GM13976 (cell line): ENCODE measurements around the gene DYNC1LI2.
A peak's percentile ranks its signal among the peaks of the same experiment; 100 is the strongest.
"Not testable (repeated sequence)": the region's sequence is repeated elsewhere in the genome, so short reads cannot be mapped to it uniquely, and the experiment has no call there.

Experiments used
- DNase-seq: peaks from one replicate; pipeline ENCODE4 v3.0.0; 2012; ENCODE audit warnings: low spot score
- CTCF ChIP-seq: IDR thresholded peaks from 2 replicates; pipeline ENCODE4 v1.5.1; 2012; ENCODE audit warnings: borderline replicate concordance, mild to moderate bottlenecking; ENCODE audit not compliant: insufficient read depth; ENCODE audit errors: extremely low read depth, missing control alignments, control extremely low read depth
- in situ Hi-C: fragments of 300-500 bp; cut with MboI; formaldehyde crosslinking; loops from one replicate; pipeline ENCODE4 v1.12.0; 2022; ENCODE audit warnings: low sequenced_read_pairs, mixed read lengths, inconsistent platforms; ENCODE audit not compliant: unreplicated experiment

DYNC1LI2 gene

GRCh38 chr16:66751303-66751991 lies at the start of gene DYNC1LI2:
Gene DYNC1LI2 (minus strand): TSS chr16:66751609. CDS start chr16:66751591, 18 bp downstream.
- peak; percentile 96 for DNase-seq
- in situ Hi-C loops: no loop called here
- peak; percentile 99 for TF ChIP-seq CTCF

GRCh38 chr16:66800856-66801255 lies 49.4 kb upstream of the DYNC1LI2 start:
- in situ Hi-C loops: no loop called here
- TF ChIP-seq CTCF: no peak
- DNase-seq: no peak

DNA sequence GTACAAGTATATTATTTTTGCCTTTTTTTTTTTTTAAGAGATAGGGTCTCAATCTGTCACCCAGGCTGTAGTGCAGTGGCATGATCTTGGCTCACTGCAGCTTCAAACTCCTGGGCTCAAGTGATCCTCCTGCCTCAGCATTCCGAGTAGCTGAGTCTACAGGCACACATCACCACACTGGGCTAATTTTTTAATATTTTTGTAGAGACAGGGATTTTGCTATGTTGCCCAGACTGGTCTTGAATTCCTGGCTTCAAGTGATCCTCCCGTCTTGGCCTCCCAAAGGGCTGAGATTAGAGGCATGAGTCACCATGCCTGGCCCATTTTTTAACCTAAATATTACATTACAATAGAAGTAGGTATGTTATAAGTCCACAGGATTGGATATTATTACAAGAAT lies 46.8 kb upstream of the DYNC1LI2 start:
- in situ Hi-C loops: no loop called here
- TF ChIP-seq CTCF: no peak
- no peak for DNase-seq

DNA sequence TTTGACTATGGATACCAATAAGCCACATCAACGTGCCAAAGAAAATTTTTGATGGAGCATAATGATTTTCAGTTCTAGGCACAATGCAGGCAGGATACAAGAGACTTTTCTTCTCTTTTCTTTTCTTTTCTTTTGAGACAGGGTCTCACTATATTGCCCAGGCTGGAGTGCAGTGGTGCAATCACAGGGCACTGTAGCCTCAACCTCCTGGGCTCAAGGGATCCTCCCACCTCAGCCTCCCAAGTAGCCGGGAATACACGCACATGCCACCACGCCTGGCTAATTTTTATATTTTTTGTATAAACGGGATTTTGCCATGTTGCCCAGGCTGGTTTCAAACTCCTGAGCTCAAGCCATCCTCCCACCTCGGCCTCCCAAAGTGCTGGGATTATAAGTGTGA lies 42.6 kb upstream of the DYNC1LI2 start:
- DNase-seq, in situ Hi-C loops: not testable (repeated sequence)

DNA sequence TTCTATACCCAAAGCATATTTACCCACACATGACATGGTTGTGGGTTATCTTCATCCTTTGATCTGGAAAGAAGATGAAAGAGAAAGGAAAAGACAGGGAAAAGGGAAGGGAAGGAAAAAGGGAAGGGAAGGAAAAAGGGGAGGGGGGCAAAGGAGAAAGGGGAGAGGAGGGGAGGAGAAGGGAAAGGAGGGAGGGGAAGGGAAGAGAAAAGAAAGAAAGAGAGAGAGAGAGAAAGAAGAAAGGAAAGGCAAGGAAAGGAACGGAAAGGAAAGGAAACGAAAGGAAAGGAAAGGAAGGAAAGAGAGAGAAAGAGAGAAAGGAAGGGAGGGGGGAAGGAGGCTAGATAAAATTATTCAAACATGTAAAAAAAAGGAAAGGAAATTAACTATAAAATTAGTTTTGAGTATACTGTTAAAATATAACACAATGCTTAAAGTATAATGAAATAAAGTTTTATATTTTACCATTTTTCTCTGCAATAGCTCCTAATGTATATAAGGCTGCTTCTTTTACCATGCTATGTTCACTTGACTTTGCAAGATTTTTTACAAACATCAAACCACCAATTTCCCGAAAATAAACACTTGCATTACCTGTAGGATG lies 38.8 kb upstream of the DYNC1LI2 start:
- in situ Hi-C loops: no loop called here
- DNase-seq: no peak
- TF ChIP-seq CTCF: no peak

DNA sequence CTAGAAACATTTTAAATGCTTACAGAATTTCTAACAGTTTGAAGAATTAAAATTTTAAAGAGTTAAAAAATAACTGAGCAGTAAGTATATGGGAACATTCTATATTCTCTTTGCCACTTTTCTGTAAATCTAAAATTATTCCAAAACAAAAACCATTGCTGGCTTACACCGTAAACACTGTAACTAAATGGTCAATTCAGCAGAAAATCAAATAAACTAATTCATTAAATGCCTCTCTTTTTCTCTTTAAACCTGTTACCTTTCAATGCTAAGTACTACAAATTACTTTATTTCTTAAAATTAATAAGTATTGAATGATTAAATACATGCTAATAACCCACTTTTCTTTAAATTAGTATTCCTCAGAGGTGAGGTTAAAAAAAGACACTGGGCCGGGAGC lies 36.0 kb upstream of the DYNC1LI2 start:
- in situ Hi-C loops: no loop called here
- no peak for DNase-seq

GRCh38 chr16:66786551-66786950 lies 35.1 kb upstream of the DYNC1LI2 start:
- in situ Hi-C loops: no loop called here
- TF ChIP-seq CTCF: no peak
- no peak for DNase-seq

More for the DNA sequence above, 36.0 kb upstream of the DYNC1LI2 start:
- no peak for TF ChIP-seq CTCF
